Measurements from ENCODE around the gene USP48.
"Not testable (repeated sequence)": the region's sequence is repeated elsewhere in the genome, so short reads cannot be mapped to it uniquely, and the experiment has no call there.

Gene USP48

GRCh38 chr1:21775550-21775914, 7.4 kb downstream of the USP48 start:
- DNase-seq (ENCODE audit: low read depth in 2 of 2), result no peak

GRCh38 chr1:21774835-21775549, 8.0 kb downstream of the USP48 start:
- no peak for DNase-seq (ENCODE audit: low read depth in 2 of 2)

DNA sequence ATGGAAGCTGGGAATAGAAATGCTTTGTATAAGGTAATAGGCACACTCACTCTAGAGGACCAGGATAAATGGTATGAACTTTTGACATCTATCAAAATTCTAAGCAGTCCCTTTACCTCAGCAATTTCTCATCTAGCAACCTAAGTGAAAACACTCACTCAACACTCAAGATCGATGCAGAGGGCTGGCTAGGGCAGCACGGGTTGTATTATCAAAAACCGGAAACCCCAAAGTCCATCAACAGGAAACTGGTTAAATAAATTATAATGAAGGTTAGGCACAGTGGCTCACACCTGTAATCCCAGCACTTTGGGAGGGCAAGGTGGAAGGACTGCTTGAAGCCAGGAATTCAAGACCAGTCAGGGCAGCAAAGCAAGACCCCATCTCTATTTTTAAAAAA, 9.4 kb downstream of the USP48 start:
- DNase-seq (ENCODE audit: low read depth in 2 of 2), result no peak

- DNase-seq (ENCODE audit: low read depth in 2 of 2), result not testable (repeated sequence)
Observed at GRCh38 chr1:21771672-21772071, 11.3 kb downstream of the USP48 start.

- DNase-seq (ENCODE audit: low read depth in 2 of 2), result not testable (repeated sequence)
Observed at GRCh38 chr1:21770602-21771001, 12.3 kb downstream of the USP48 start.

- DNase-seq (ENCODE audit: low read depth in 2 of 2), result no peak
Observed at GRCh38 chr1:21770201-21770600, 12.7 kb downstream of the USP48 start.

DNA sequence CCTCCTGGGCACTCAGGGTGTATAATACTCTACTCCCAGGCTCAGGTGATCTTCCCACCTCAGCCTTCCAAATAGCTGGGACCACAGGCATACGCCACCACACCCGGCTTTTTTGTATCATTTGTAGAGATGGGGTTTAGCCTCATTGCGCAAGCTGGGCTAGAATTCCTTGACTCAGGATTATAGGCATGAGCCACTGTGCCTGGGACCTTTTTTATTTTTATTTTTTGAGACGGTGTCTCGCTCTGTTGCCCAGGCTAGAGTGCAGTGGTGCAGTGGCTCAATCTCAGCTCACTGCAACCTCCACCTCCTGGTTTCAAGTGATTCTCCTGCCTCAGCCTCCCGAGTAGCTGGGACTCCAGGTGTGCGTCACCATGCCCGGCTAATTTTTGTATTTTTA, 15.8 kb downstream of the USP48 start:
- not testable (repeated sequence) for DNase-seq (ENCODE audit: low read depth in 2 of 2)

- DNase-seq (ENCODE audit: low read depth in 2 of 2), result no peak
Observed at GRCh38 chr1:21766210-21766609, 16.7 kb downstream of the USP48 start.

- no peak for DNase-seq (ENCODE audit: low read depth in 2 of 2)
Observed at GRCh38 chr1:21764615-21765423, 18.1 kb downstream of the USP48 start.

DNA sequence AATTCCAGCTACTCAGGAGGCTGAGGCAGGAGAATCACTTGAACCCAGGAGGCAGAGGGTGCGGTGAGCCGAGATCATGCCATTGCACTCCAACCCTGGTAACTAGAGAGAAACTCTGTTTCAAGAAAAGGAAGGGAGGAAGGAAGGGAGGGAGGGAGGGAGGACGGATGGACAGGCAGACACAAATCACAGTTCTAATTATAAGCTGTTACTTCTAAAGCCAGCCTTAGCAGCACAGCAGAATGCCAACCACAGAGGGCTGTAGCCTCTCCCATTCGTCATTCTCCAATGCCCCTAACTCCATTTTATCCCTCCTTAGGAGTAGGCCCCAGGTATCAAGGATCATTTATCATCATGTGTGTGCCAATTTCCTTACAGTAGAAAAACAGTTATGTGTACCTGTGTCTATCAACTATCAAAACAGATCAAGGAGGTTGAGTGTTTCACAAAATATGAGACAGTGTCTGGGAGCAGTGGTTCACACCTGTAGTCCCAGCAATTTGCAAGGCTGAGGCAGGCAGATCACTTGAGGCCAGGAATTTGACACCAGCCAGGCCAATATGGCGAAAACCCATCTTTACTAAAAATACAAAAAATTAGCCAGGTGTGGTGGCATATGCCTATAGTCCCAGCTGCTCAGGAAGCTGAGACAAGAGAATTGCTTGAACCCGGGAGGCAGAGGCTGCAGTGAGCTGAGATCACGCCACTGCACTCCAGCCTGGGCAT, 19.1 kb downstream of the USP48 start:
- DNase-seq (ENCODE audit: low read depth in 2 of 2), result no peak

GRCh38 chr1:21763236-21763635, 19.7 kb downstream of the USP48 start:
- no peak for DNase-seq (ENCODE audit: low read depth in 2 of 2)

- DNase-seq (ENCODE audit: low read depth in 2 of 2), result no peak
Observed at GRCh38 chr1:21762022-21762404, 20.9 kb downstream of the USP48 start.

DNA sequence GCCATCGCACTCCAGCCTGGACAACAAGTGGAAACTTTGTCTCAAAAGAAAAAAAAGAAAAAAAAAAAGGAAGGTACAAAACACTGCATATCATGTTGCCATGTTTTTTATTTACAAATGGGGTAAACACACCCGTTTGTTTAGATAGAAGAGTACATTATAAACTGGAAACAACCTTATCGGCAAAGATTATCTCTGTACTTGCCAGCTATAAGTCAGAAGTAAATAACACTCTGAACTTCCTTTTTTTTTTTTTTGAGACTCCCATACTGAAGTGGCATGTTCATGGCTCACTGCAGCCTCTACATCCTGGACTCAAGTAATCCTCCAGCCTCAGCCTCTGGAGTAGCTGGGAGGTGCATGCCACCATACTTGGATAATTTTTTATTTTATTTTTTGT, 21.9 kb downstream of the USP48 start:
- no peak for DNase-seq (ENCODE audit: low read depth in 2 of 2)

DNA sequence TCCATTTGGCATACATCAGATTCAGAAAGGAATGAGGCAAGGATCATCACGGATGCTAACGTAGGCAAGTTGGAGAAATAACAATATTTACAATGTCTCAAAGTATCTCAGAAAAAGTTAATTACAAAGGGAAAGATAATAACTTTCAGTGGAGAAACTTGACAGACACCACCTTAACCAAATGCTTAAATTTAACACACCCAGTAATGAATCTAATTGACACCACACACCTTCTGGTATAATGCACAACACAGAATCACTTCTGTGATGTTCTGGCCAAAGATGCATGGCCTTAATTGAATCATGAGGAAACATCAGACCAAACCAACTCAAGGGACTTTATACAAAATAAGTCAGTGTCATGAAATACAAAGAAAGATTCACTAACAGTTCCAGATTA, 23.1 kb downstream of the USP48 start:
- DNase-seq (ENCODE audit: low read depth in 2 of 2), result no peak

- DNase-seq (ENCODE audit: low read depth in 2 of 2), result no peak
Observed at GRCh38 chr1:21759182-21759581, 23.8 kb downstream of the USP48 start.

DNA sequence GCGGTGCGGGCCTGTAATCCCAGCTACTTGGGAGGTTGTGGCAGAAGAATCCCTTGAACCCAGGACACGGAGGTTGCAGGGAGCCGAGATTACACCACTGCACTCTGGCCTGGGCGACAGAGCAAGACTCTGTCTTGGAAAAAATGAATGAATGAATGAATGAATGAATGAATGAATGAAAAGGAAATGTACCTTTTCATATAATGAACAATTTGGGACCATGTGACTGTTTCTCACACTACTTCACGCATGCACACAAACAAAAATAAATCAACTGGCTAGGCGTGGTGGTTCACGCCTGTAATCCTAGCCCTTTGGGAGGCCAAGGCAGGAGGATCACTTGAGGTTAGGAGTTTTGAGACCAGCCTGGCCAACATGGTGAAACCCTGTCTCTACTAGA, 24.3 kb downstream of the USP48 start:
- DNase-seq (ENCODE audit: low read depth in 2 of 2), result no peak

GRCh38 chr1:21756393-21757089, 26.4 kb downstream of the USP48 start:
- no peak for DNase-seq (ENCODE audit: low read depth in 2 of 2)

DNA sequence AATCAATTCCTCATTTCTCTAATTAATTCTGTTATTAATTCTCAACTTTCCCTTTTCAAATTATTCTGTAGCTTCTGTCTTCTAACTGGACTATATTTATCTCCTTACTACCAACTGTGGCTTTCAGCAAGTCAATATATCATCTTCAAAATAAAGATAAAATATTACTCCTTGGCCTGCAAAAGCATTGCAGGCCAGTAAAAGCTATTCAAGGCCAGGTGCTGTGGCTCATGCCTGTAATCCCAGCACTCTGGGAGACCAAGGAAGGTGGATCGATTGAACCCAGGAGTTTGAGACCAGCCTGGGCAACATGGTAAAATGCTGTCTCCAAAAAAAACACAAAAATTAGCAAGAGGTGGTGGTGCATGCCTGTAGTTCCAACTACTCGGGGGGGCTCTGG, 27.9 kb downstream of the USP48 start:
- DNase-seq (ENCODE audit: low read depth in 2 of 2), result no peak

GRCh38 chr1:21754583-21754982, 28.4 kb downstream of the USP48 start:
- DNase-seq (ENCODE audit: low read depth in 2 of 2), result no peak

- DNase-seq (ENCODE audit: low read depth in 2 of 2), result no peak
Observed at GRCh38 chr1:21752186-21752585, 30.8 kb downstream of the USP48 start.

DNA sequence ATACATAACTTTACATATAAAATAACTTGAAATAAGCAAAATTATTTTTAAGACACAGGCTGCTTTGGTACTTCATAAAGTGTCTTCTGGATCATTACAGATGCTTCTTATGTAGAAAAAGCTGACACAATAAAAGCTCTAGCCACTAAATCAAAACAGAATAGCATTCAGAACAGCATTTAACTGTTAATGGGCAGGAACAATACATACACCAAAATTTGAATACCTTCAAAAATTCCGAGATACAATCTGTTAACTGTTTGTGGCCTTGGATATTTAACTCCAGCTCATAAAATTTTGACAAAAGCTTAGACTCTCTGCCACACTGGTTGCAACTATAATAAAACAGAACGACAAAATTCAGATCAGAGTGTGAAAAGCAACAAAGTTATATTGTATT, 31.7 kb downstream of the USP48 start:
- no peak for DNase-seq (ENCODE audit: low read depth in 2 of 2)

DNA sequence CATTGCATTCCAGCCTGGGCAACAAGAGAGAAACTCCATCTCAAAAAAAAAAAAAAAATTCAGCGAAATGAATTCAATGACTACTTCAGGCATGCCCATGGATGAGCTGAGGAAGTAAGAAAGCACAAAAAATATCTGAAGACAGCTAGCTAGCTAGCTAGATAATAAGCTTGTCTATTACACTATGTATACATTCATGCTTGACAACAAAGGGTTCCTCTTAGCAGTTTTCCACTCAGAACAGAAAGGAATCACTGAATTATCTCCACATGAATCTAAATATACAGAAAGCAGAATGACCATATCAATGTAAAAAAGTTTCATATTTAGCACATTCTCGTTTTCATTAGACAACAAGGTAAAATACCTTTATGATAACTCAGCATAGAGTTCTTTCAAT, 32.1 kb downstream of the USP48 start:
- DNase-seq (ENCODE audit: low read depth in 2 of 2), result no peak

Data from stimulated activated CD8-positive, alpha-beta memory T cell treated with anti-CD3 and anti-CD28 coated beads, Interleukin-2, amount 100 ng/mL, for 48 hours (primary cell).